Peyer's patch (tissue), 4 donors: ENCODE data around the gene KIF25. TPM values are rescaled to one million over a fixed set of nuclear protein-coding genes. Genes with fewer than 3 reads are reported as not detected.
A peak's percentile ranks its signal among the peaks of the same experiment; 100 is the strongest.
"Not testable (repeated sequence)": the region's sequence is repeated elsewhere in the genome, so short reads cannot be mapped to it uniquely, and the experiment has no call there.

ENCODE experiments used
- DNase-seq, 3 donors: peaks; one replicate each; pipeline ENCODE4 v3.0.0-alpha.2; 2017 to 2019
- H3K27ac ChIP-seq, 4 donors: fragments of 200-600 bp; sonication (generic); one replicate each; pipeline ENCODE4 v1.5.1; 2016 to 2019
- H3K27me3 ChIP-seq, 2 donors: fragments of 200-600 bp; sonication (generic); one replicate each; pipeline ENCODE4 v1.5.1; 2019
- H3K36me3 ChIP-seq, 3 donors: fragments of 200-600 bp; sonication (generic); one replicate each; pipeline ENCODE4 v1.5.1; 2016 to 2019
- H3K4me1 ChIP-seq, 4 donors: fragments of 200-600 bp; sonication (generic); one replicate each; pipeline ENCODE4 v1.5.1; 2016 to 2019
- H3K4me3 ChIP-seq, 4 donors: fragments of 200-600 bp; sonication (generic); 1 replicate in 3 of 4; 2 replicates in 1 of 4; pipeline ENCODE4 v1.5.1; 2016 to 2019; ENCODE audit warnings: mild to moderate bottlenecking in 1 of 4
- H3K9me3 ChIP-seq, 4 donors: fragments of 200-600 bp; sonication (generic); one replicate each; pipeline ENCODE4 v1.5.1; 2016 to 2019; ENCODE audit warnings: mild to moderate bottlenecking in 1 of 4
- CTCF ChIP-seq, 6 experiments: fragments of 450-650 bp in 4 of 6; fragments of 200-600 bp in 2 of 6; sonication (generic) in 1 of 6; IDR thresholded peaks; one replicate each; pipeline ENCODE4 v1.5.1; 2017 to 2019; ENCODE audit warnings: antibody characterized with exemption in 6 of 6, mild to moderate bottlenecking in 3 of 6, moderate library complexity in 1 of 6
- POLR2A ChIP-seq, 2 donors: fragments of 450-650 bp; IDR thresholded peaks; one replicate each; pipeline ENCODE4 v1.5.1; 2017; ENCODE audit warnings: antibody characterized with exemption in 2 of 2, mild to moderate bottlenecking in 2 of 2, moderate library complexity in 2 of 2
- total RNA-seq, 4 donors: library from RNA; depleted of rRNA; stranded (reverse); fragments of >200 nt; gene quantifications; one replicate each; pipeline ENCODE4 v1.1.0, GENCODE V29; 2016

The KIF25 gene
- total RNA-seq, 4 donors from 2014 or later, result not detected

- Histone ChIP-seq H3K4me3 (no peak overlapping the region), H3K36me3 (no peaks in the 10 kb centered on the region), H3K9me3 (no peaks in the 10 kb centered on the region), H3K4me1 (peaks cover 0 to 17% (median 0%) of the 10 kb centered on the region in 4 donors), H3K27me3 (no peaks in the 10 kb centered on the region), H3K27ac (no peak overlapping the region)
- DNase-seq, result no peak
- TF ChIP-seq POLR2A (IDR thresholded peaks at IDR 0.05) (no peak), CTCF (IDR thresholded peaks at IDR 0.05) (no peak)
Observed at GRCh38 chr6:168075787-168076202, 78.3 kb downstream of the KIF25 start.

GRCh38 chr6:168077401-168077800 is 79.9 kb downstream of the KIF25 start:
- not testable (repeated sequence) for H3K9me3 ChIP-seq, H3K4me3 ChIP-seq, H3K36me3 ChIP-seq, H3K27ac ChIP-seq, DNase-seq, H3K27me3 ChIP-seq
- peaks cover 0 to 17% (median 0%) of the 10 kb centered on the region in 4 donors for H3K4me1 ChIP-seq

GRCh38 chr6:168078175-168078942 is 80.9 kb downstream of the KIF25 start:
- H3K36me3 ChIP-seq, result no peaks in the 10 kb centered on the region
- no peaks in the 10 kb centered on the region for H3K27me3 ChIP-seq
- H3K4me3 ChIP-seq, result peak overlapping the region in 3 of 4 donors; percentile 15 to 54 (median 40)
- peaks cover 0 to 17% (median 0%) of the 10 kb centered on the region in 4 donors for H3K4me1 ChIP-seq
- TF ChIP-seq POLR2A (IDR thresholded peaks at IDR 0.05), result no peak
- H3K9me3 ChIP-seq, result no peaks in the 10 kb centered on the region
- peak overlapping the region in 2 of 4 donors; percentile 22 to 63 for H3K27ac ChIP-seq
- no peak for DNase-seq

GRCh38 chr6:168078943-168079405 is 81.5 kb downstream of the KIF25 start, which contains the start of gene FRMD1:
FRMD1 (minus strand) TSS chr6:168079212; CDS start chr6:168079094, 118 bp downstream.
- DNase-seq, result peak in 2 of 3 donors; percentile 79 to 84
- Histone ChIP-seq H3K27me3 (no peaks in the 10 kb centered on the region), H3K4me1 (peaks cover 0 to 17% (median 0%) of the 10 kb centered on the region in 4 donors), H3K36me3 (no peaks in the 10 kb centered on the region), H3K27ac (peak within 1 kb of the TSS in 3 of 4 donors; percentile 22 to 63 (median 25)), H3K4me3 (peak within 1 kb of the TSS in 3 of 4 donors; percentile 15 to 54 (median 40)), H3K9me3 (no peaks in the 10 kb centered on the region)
- TF ChIP-seq POLR2A (IDR thresholded peaks at IDR 0.05) (peak; percentile 17 to 19), CTCF (IDR thresholded peaks at IDR 0.05) (no peak)

- no peak for TF ChIP-seq POLR2A (IDR thresholded peaks at IDR 0.05)
- no peak for TF ChIP-seq CTCF (IDR thresholded peaks at IDR 0.05)
- H3K4me3 ChIP-seq, result no peak overlapping the region
Observed at GRCh38 chr6:168080393-168081077, 83.1 kb downstream of the KIF25 start.

GRCh38 chr6:168081858-168082546 is 84.5 kb downstream of the KIF25 start:
- no peaks in the 10 kb centered on the region for H3K36me3 ChIP-seq
- no peaks in the 10 kb centered on the region for H3K9me3 ChIP-seq
- TF ChIP-seq CTCF (IDR thresholded peaks at IDR 0.05), result no peak
- TF ChIP-seq POLR2A (IDR thresholded peaks at IDR 0.05), result no peak

More at GRCh38 chr6:168080393-168081077, 83.1 kb downstream of the KIF25 start:
- Histone ChIP-seq H3K9me3 (no peaks in the 10 kb centered on the region), H3K27me3 (no peaks in the 10 kb centered on the region), H3K36me3 (no peaks in the 10 kb centered on the region), H3K4me1 (peaks cover 0 to 17% (median 0%) of the 10 kb centered on the region in 4 donors), H3K27ac (no peak overlapping the region)
- DNase-seq, result no peak

More at GRCh38 chr6:168081858-168082546, 84.5 kb downstream of the KIF25 start:
- Histone ChIP-seq H3K27ac (no peak overlapping the region), H3K4me3 (no peak overlapping the region), H3K27me3 (no peaks in the 10 kb centered on the region), H3K4me1 (peaks cover 0 to 17% (median 0%) of the 10 kb centered on the region in 4 donors)
- DNase-seq, result no peak
